ENCODE data around the gene NIPBL. TPM values are rescaled to one million over a fixed set of nuclear protein-coding genes. Genes with fewer than 3 reads are reported as not detected.

Gene NIPBL
- total RNA-seq, 1 donor from 2014 or later, result 39.2 TPM

DNA sequence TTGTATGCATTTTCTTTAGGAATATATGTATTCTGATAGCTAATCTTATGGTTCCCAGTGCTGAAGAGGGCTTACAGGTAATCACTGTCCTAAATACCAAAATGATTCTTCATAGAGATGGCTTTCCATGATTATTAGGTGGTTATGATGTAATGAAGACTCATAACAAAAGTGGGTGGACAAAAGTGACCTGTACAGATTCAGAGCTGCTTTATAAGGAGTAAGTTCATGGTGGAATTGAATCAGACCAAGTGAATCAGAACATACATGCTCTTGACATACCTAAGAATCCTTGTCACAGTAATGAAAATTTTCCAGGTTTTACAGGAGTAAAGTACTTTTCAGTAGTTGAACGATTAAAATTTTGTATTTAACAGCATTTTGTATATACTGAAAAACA, 105.6 kb downstream of the NIPBL start:
- peaks cover 26% of the 10 kb centered on the region for H3K36me3 ChIP-seq
- H3K4me1 ChIP-seq, result no peaks in the 10 kb centered on the region
- intact Hi-C loops (cut with micrococcal nuclease), result no loop called here
- DNase-seq, result no peak
- H3K27ac ChIP-seq (replicated peaks), result no peak overlapping the region
- H3K9me3 ChIP-seq (replicated peaks), result peaks cover 14% of the 10 kb centered on the region
- TF ChIP-seq, protein P1, sequence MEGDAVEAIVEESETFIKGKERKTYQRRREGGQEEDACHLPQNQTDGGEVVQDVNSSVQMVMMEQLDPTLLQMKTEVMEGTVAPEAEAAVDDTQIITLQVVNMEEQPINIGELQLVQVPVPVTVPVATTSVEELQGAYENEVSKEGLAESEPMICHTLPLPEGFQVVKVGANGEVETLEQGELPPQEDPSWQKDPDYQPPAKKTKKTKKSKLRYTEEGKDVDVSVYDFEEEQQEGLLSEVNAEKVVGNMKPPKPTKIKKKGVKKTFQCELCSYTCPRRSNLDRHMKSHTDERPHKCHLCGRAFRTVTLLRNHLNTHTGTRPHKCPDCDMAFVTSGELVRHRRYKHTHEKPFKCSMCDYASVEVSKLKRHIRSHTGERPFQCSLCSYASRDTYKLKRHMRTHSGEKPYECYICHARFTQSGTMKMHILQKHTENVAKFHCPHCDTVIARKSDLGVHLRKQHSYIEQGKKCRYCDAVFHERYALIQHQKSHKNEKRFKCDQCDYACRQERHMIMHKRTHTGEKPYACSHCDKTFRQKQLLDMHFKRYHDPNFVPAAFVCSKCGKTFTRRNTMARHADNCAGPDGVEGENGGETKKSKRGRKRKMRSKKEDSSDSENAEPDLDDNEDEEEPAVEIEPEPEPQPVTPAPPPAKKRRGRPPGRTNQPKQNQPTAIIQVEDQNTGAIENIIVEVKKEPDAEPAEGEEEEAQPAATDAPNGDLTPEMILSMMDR (IDR thresholded peaks at IDR 0.05; ENCODE audit: borderline replicate concordance), result no peak
- no peak overlapping the region for H3K4me3 ChIP-seq
- H3K27me3 ChIP-seq (ENCODE audit: low read depth), result no peaks in the 10 kb centered on the region

GRCh38 chr5:36985387-36985786, 108.8 kb downstream of the NIPBL start:
- Histone ChIP-seq H3K9me3 (replicated peaks) (no peaks in the 10 kb centered on the region), H3K4me3 (no peak overlapping the region), H3K27ac (replicated peaks) (no peak overlapping the region), H3K36me3 (peaks cover 12% of the 10 kb centered on the region), H3K4me1 (no peaks in the 10 kb centered on the region), H3K27me3 (ENCODE audit: low read depth) (no peaks in the 10 kb centered on the region)
- intact Hi-C loops (cut with micrococcal nuclease), result no loop called here
- TF ChIP-seq, protein P1 (IDR thresholded peaks at IDR 0.05; ENCODE audit: borderline replicate concordance), result no peak
- no peak for DNase-seq

- H3K36me3 ChIP-seq, result peaks cover 12% of the 10 kb centered on the region
- intact Hi-C loops (cut with micrococcal nuclease), result no loop called here
- DNase-seq, result no peak
- TF ChIP-seq, protein P1 (IDR thresholded peaks at IDR 0.05; ENCODE audit: borderline replicate concordance), result no peak
- H3K27ac ChIP-seq (replicated peaks), result no peak overlapping the region
- H3K4me1 ChIP-seq, result no peaks in the 10 kb centered on the region
- H3K27me3 ChIP-seq (ENCODE audit: low read depth), result no peaks in the 10 kb centered on the region
- no peak overlapping the region for H3K4me3 ChIP-seq
- H3K9me3 ChIP-seq (replicated peaks), result no peaks in the 10 kb centered on the region
Observed at GRCh38 chr5:36988396-36988795, 111.8 kb downstream of the NIPBL start.

DNA sequence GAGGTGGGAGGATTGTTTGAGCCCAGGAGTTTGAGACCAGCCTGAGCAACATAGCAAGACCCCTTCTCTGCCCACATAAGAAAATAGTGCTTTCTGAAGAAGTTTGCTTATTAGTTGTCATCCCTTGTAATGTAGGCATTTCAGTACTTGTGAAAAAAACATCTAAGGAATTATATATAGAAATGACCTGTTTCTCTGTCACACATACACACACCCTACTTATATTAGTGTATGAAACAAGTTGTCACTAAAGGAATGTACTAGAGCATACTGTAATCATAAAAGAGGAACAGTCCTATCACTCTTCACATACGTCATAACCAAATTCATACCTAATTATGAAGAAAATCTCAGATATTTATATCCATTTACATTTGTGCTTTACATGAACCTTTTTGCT, 122.0 kb downstream of the NIPBL start:
- TF ChIP-seq, protein P1 (IDR thresholded peaks at IDR 0.05; ENCODE audit: borderline replicate concordance), result no peak
- peaks cover 66% of the 10 kb centered on the region for H3K36me3 ChIP-seq
- no peaks in the 10 kb centered on the region for H3K9me3 ChIP-seq (replicated peaks)
- intact Hi-C loops (cut with micrococcal nuclease), result no loop called here
- no peaks in the 10 kb centered on the region for H3K27me3 ChIP-seq (ENCODE audit: low read depth)
- no peak overlapping the region for H3K27ac ChIP-seq (replicated peaks)
- DNase-seq, result no peak
- H3K4me1 ChIP-seq, result no peaks in the 10 kb centered on the region
- no peak overlapping the region for H3K4me3 ChIP-seq

DNA sequence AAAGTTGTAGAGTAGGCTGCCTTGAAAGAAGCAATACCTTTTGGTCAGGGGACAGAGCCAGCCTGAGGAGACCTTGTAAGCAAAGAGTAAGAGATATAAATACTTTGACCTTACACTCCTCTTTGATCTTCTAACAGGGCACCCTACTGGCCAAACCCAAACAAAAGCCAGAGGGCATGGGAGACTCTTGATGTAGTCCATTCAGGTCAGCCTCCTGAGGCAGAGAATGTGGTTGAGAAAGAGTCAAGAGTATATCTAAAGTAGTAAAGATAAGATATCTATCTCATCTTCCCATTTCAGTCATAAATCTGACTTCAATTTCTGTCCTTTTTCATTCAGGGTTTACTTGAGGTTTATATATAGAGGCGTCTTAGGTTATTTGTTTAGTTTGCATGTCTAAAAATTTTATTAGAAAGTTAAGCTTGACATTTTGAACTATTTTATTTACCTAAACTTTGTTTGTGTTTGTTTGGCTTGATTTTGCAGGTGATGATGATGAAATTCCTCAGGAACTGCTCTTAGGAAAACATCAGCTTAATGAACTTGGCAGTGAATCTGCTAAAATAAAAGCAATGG, 125.7 kb downstream of the NIPBL start:
- Histone ChIP-seq H3K4me3 (no peak overlapping the region), H3K36me3 (peaks cover 71% of the 10 kb centered on the region), H3K27ac (replicated peaks) (no peak overlapping the region), H3K27me3 (ENCODE audit: low read depth) (no peaks in the 10 kb centered on the region), H3K4me1 (no peaks in the 10 kb centered on the region), H3K9me3 (replicated peaks) (no peaks in the 10 kb centered on the region)
- intact Hi-C loops (cut with micrococcal nuclease), result loop anchor here (10.0 kb wide), 1 partner anchor 267 kb away; no protein-coding TSS in a partner anchor
- no peak for DNase-seq
- TF ChIP-seq, protein P1 (IDR thresholded peaks at IDR 0.05; ENCODE audit: borderline replicate concordance), result no peak

Measured in left ventricle myocardium inferior (tissue), 1 donor.